Activated CD8-positive, alpha-beta T cell treated with anti-CD3 and anti-CD28 coated beads for 36 hours (primary cell): ENCODE measurements around the gene TNS1. TPM values are rescaled to one million over a fixed set of nuclear protein-coding genes. Genes with fewer than 3 reads are reported as not detected.

ENCODE experiments used
- ATAC-seq: fragments of 200-7000 bp; cut with Tn5 transposase; one replicate; pipeline ENCODE4 v1.10.0; 2021; ENCODE audit warnings: mild to moderate bottlenecking, moderate library complexity
- CTCF ChIA-PET: fragments of 350-600 bp; sonication (Branson Sonifier 250); formaldehyde crosslinking; loops from one replicate; lab custom pipeline; 2021; ENCODE audit warnings: antibody characterized with exemption; lab: Charles Lee
- POLR2A ChIA-PET: fragments of 350-600 bp; sonication (Branson Sonifier 250); formaldehyde crosslinking; loops from one replicate; lab custom pipeline; 2021; ENCODE audit warnings: antibody characterized with exemption; lab: Charles Lee
- DNase-seq: peaks from one replicate; pipeline ENCODE4 v3.0.0-alpha.2; 2020
- H3K27ac Mint-ChIP-seq: one replicate; pipeline ENCODE4 v1.8.0; 2021; ENCODE audit warnings: mild to moderate bottlenecking, mixed read lengths
- H3K27me3 Mint-ChIP-seq: one replicate; pipeline ENCODE4 v1.8.0; 2021; ENCODE audit warnings: mixed read lengths
- H3K36me3 Mint-ChIP-seq: one replicate; pipeline ENCODE4 v1.8.0; 2021; ENCODE audit warnings: low read depth, mixed read lengths
- H3K4me1 Mint-ChIP-seq: one replicate; pipeline ENCODE4 v1.8.0; 2021; ENCODE audit warnings: low read depth, mixed read lengths
- H3K4me3 Mint-ChIP-seq: one replicate; pipeline ENCODE4 v1.8.0; 2021; ENCODE audit warnings: mild to moderate bottlenecking, moderate library complexity, mixed read lengths
- H3K9me3 Mint-ChIP-seq: one replicate; pipeline ENCODE4 v1.8.0; 2021; ENCODE audit warnings: mixed read lengths
- CTCF ChIP-seq: fragments of 200-600 bp; IDR thresholded peaks from one replicate; pipeline ENCODE4 v1.8.0; 2022; ENCODE audit warnings: antibody characterized with exemption, mild to moderate bottlenecking
- intact Hi-C: fragments of 100-400 bp; cut with micrococcal nuclease; formaldehyde crosslinking; loops from one replicate; pipeline ENCODE4 v1.10.0; 2022
- total RNA-seq, 2 experiments: library from RNA; stranded (reverse); gene quantifications; one replicate each; pipeline ENCODE4 v1.2.3, GENCODE V29; 2021

The TNS1 gene
- total RNA-seq, 2 experiments from 2014 or later, result 1.8 to 2.0 TPM

DNA sequence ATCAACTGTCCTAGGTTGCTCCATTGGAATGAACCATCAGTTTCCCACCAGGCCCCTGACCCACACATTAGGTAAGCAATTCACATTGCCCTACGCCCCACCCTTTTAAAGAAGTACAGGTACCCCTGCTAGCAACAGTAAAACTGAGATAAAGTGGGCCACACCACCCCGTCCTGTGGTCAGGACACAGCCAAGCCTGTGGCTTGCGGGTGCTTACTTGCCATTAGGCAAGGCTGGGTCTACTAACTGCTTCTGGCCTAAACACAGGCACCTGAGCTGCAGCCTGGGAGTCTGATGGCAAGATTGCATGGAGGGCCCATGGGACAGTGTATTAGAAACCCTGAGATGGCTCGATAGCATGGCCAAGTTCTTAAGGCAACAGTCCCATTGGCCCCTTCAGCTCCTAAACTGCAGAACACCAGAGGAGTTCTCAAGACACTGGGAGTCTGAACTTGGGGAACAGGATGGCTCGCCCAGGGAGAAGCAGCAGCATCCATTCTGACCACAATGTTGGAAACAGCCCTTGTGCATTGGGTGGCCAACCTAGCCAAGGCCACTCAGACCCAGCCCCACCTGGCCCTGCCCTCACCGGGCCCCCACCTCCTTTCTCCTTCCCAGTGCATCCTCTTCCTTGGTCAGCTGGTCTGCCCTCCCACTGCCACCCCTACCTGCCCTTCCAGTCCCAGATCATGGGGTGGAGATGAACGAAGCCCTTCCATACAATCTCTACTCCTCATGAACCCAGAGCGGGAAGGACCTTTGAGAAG is 177.1 kb downstream of the TNS1 start:
- Mint-ChIP-seq H3K27ac (no peak overlapping the region), H3K9me3 (no peaks in the 10 kb centered on the region), H3K4me3 (no peak overlapping the region), H3K36me3 (no peaks in the 10 kb centered on the region), H3K27me3 (no peaks in the 10 kb centered on the region), H3K4me1 (no peaks in the 10 kb centered on the region)
- POLR2A ChIA-PET, result no interaction called here
- CTCF ChIA-PET, result interaction anchor here (2.6 kb wide), 1 partner anchor 36 kb away, joined by 9 read pairs; no protein-coding TSS in a partner anchor
- TF ChIP-seq CTCF, result no peak
- no peak for ATAC-seq
- intact Hi-C loops, result no loop called here
- no peak for DNase-seq

GRCh38 chr2:217824223-217824622 is 178.6 kb downstream of the TNS1 start:
- H3K9me3 Mint-ChIP-seq, result no peaks in the 10 kb centered on the region
- H3K27ac Mint-ChIP-seq, result no peak overlapping the region
- H3K27me3 Mint-ChIP-seq, result no peaks in the 10 kb centered on the region
- H3K4me1 Mint-ChIP-seq, result no peaks in the 10 kb centered on the region
- POLR2A ChIA-PET, result no interaction called here
- intact Hi-C loops, result no loop called here
- no peak for DNase-seq
- ATAC-seq, result no peak
- CTCF ChIA-PET, result no interaction called here
- H3K36me3 Mint-ChIP-seq, result no peaks in the 10 kb centered on the region
- no peak for TF ChIP-seq CTCF
- H3K4me3 Mint-ChIP-seq, result no peak overlapping the region

DNA sequence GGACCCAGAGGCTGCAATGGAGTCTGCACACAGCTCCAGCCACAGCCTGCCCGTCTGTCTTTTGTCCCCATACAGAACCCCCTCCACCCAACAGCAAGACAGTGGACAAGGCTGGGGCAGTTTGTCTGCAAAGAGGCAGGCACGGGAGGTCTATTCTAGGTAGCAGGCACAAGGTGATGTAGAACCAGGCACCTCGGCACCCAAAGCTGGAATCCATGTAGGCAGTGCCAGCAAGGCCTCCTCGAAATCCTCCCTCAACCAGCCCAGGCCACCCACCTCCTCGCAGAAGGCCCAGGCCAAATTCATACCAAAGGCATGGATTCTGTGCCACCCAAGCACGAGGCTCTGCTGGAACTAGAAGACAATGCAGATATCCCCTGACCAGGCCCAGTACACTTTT is 179.2 kb downstream of the TNS1 start:
- ChIA-PET POLR2A (no interaction called here), CTCF (no interaction called here)
- Mint-ChIP-seq H3K9me3 (no peaks in the 10 kb centered on the region), H3K4me1 (no peaks in the 10 kb centered on the region), H3K36me3 (no peaks in the 10 kb centered on the region), H3K27ac (no peak overlapping the region), H3K27me3 (no peaks in the 10 kb centered on the region), H3K4me3 (no peak overlapping the region)
- TF ChIP-seq CTCF, result no peak
- DNase-seq, result no peak
- ATAC-seq, result no peak
- intact Hi-C loops, result no loop called here

DNA sequence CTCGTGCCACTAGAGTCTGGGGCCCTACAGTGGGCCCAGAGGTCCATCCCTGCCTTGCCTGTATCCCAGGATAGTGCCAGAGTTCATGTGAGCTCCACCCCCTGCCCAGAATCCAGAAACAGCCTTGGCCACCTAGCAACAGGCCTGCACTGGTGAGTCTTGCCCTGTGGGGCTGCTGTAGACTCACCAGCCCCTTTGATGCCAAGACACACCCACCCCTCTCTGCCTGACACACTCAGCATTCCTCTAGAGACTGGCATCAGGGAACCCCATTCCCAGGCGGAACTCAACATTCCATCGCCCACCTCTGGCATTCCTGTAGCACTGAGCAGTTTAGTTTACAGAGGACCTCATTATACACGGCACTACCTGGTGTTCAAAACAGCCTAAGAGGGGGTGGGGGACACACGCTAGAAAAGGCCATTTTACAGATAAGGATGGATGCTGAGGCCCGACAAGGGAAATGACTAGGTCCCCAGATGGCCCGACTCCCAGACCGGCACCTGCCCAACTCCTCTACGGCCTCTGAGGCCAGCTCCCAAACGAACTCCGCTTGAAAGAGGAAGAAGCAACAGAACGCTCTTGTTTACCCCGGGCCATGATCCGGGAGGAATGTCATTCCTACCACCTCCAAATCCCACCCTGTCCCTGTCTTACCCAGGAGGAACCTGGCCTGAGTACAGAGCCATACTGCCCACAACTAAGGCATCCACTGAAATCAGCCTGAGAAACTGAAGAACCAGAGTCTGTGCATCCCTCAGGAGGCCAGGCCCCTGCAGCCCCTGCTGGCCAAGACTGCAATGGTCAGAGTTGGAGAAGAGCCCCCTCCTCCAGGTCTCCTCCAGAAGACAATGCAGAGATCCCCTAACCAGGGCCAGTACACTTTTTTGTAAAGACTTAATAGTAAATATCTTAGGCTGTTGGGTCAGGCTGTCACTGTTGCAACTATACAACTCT is 180.2 kb downstream of the TNS1 start:
- Mint-ChIP-seq H3K4me3 (no peak overlapping the region), H3K4me1 (no peaks in the 10 kb centered on the region), H3K36me3 (no peaks in the 10 kb centered on the region), H3K27ac (no peak overlapping the region), H3K9me3 (no peaks in the 10 kb centered on the region), H3K27me3 (no peaks in the 10 kb centered on the region)
- POLR2A ChIA-PET, result no interaction called here
- no peak for TF ChIP-seq CTCF
- intact Hi-C loops, result no loop called here
- no peak for ATAC-seq
- CTCF ChIA-PET, result no interaction called here
- DNase-seq, result no peak
